KMS-11 (cell line): ENCODE measurements around the gene ZXDC.

Experiments
- H2AFZ ChIP-seq: fragments of 200-600 bp; sonication (generic); 2 replicates; pipeline ENCODE4 v1.6.1; 2016; ENCODE audit warnings: antibody characterized with exemption, mixed run types, low read depth
- H3K27ac ChIP-seq: fragments of 200-600 bp; sonication (generic); 2 replicates; pipeline ENCODE4 v1.6.1; 2016; ENCODE audit warnings: mild to moderate bottlenecking, mixed run types
- H3K27me3 ChIP-seq: fragments of 200-600 bp; sonication (generic); 2 replicates; pipeline ENCODE4 v1.6.1; 2017; ENCODE audit warnings: mild to moderate bottlenecking, low read depth, mixed run types, moderate library complexity; ENCODE audit not compliant: insufficient read depth
- H3K36me3 ChIP-seq: fragments of 200-600 bp; sonication (generic); 2 replicates; pipeline ENCODE4 v1.6.1; 2017; ENCODE audit warnings: mild to moderate bottlenecking, mixed run types; ENCODE audit not compliant: insufficient read depth
- H3K4me1 ChIP-seq: fragments of 200-600 bp; sonication (generic); 2 replicates; pipeline ENCODE4 v1.6.1; 2016; ENCODE audit warnings: mild to moderate bottlenecking, low read depth, mixed run types; ENCODE audit not compliant: poor library complexity, severe bottlenecking
- H3K4me2 ChIP-seq: fragments of 200-600 bp; sonication (generic); 2 replicates; pipeline ENCODE4 v1.7.0; 2016; ENCODE audit warnings: mild to moderate bottlenecking, mixed run types
- H3K4me3 ChIP-seq: fragments of 200-600 bp; sonication (generic); IDR thresholded peaks from 2 replicates; pipeline ENCODE4 v1.6.1; 2017; ENCODE audit warnings: low read depth, low read length, mixed read lengths; ENCODE audit not compliant: insufficient read depth
- H3K79me2 ChIP-seq: fragments of 200-600 bp; sonication (generic); 2 replicates; pipeline ENCODE4 v1.6.1; 2016; ENCODE audit warnings: low read depth, mixed run types; ENCODE audit not compliant: insufficient read depth
- H3K9ac ChIP-seq: fragments of 200-600 bp; sonication (generic); 2 replicates; pipeline ENCODE4 v1.6.1; 2016; ENCODE audit warnings: mild to moderate bottlenecking, mixed run types
- H4K20me1 ChIP-seq: fragments of 200-600 bp; sonication (generic); 2 replicates; pipeline ENCODE4 v1.6.1; 2016; ENCODE audit warnings: mild to moderate bottlenecking, mixed run types; ENCODE audit not compliant: insufficient read depth
- TF ChIP-seq, protein P1 (sequence below): fragments of 200-600 bp; sonication (generic); conservative IDR thresholded peaks from 2 replicates; pipeline ENCODE4 v1.6.1; 2017; ENCODE audit warnings: low read depth, mild to moderate bottlenecking, antibody characterized with exemption, low read length, moderate library complexity, mixed read lengths

Gene ZXDC

DNA sequence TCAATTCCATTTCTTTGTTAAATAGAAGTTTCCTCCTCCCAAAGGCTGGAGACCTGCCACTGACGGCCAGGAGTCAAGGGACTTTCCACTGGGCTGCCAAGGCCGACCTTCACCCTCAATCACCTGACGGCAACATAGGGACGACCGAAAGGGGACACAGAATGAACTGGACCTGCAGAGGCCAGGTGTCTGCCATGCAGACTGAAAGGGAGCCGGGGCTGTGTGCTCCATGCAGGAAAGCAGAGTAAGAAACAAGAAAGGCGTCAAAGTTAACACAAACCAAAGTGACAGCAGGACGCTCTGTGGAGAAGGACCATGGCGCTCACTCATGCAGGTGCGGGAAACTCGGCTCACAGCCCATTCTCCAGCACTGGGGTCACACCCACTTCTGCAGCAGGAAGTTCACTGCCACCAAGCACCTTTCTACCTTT, 26.1 kb downstream of the ZXDC start:
- TF ChIP-seq, protein P1, sequence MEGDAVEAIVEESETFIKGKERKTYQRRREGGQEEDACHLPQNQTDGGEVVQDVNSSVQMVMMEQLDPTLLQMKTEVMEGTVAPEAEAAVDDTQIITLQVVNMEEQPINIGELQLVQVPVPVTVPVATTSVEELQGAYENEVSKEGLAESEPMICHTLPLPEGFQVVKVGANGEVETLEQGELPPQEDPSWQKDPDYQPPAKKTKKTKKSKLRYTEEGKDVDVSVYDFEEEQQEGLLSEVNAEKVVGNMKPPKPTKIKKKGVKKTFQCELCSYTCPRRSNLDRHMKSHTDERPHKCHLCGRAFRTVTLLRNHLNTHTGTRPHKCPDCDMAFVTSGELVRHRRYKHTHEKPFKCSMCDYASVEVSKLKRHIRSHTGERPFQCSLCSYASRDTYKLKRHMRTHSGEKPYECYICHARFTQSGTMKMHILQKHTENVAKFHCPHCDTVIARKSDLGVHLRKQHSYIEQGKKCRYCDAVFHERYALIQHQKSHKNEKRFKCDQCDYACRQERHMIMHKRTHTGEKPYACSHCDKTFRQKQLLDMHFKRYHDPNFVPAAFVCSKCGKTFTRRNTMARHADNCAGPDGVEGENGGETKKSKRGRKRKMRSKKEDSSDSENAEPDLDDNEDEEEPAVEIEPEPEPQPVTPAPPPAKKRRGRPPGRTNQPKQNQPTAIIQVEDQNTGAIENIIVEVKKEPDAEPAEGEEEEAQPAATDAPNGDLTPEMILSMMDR, result no peak
- Histone ChIP-seq H3K27me3 (no peaks in the 10 kb centered on the region), H3K9ac (no peak overlapping the region), H3K4me2 (no peak overlapping the region), H2AFZ (no peak overlapping the region), H3K4me1 (no peaks in the 10 kb centered on the region), H3K27ac (no peak overlapping the region), H3K4me3 (no peak overlapping the region), H4K20me1 (no peaks in the 10 kb centered on the region), H3K79me2 (no peaks in the 10 kb centered on the region), H3K36me3 (no peaks in the 10 kb centered on the region)

- H3K4me1 ChIP-seq, result no peaks in the 10 kb centered on the region
- no peak overlapping the region for H3K27ac ChIP-seq
- no peak overlapping the region for H3K9ac ChIP-seq
- H3K4me3 ChIP-seq, result no peak overlapping the region
- no peak overlapping the region for H2AFZ ChIP-seq
- TF ChIP-seq, protein P1, result no peak
- H3K36me3 ChIP-seq, result no peaks in the 10 kb centered on the region
- H4K20me1 ChIP-seq, result no peaks in the 10 kb centered on the region
- no peaks in the 10 kb centered on the region for H3K27me3 ChIP-seq
- H3K4me2 ChIP-seq, result no peak overlapping the region
- H3K79me2 ChIP-seq, result no peaks in the 10 kb centered on the region
Measured at GRCh38 chr3:126448893-126449180, 26.9 kb downstream of the ZXDC start.

- Histone ChIP-seq H3K4me3 (no peak overlapping the region), H3K9ac (no peak overlapping the region), H3K27me3 (no peaks in the 10 kb centered on the region), H2AFZ (no peak overlapping the region), H3K4me2 (no peak overlapping the region), H3K36me3 (no peaks in the 10 kb centered on the region), H3K79me2 (no peaks in the 10 kb centered on the region), H3K27ac (no peak overlapping the region), H4K20me1 (no peaks in the 10 kb centered on the region), H3K4me1 (no peaks in the 10 kb centered on the region)
- TF ChIP-seq, protein P1, result no peak
Measured at GRCh38 chr3:126448136-126448892, 27.4 kb downstream of the ZXDC start.

- Histone ChIP-seq H3K36me3 (no peaks in the 10 kb centered on the region), H3K9ac (no peak overlapping the region), H2AFZ (no peak overlapping the region), H3K4me3 (no peak overlapping the region), H4K20me1 (no peaks in the 10 kb centered on the region), H3K27ac (no peak overlapping the region), H3K27me3 (no peaks in the 10 kb centered on the region), H3K79me2 (no peaks in the 10 kb centered on the region), H3K4me1 (no peaks in the 10 kb centered on the region), H3K4me2 (no peak overlapping the region)
- TF ChIP-seq, protein P1, result no peak
Measured at GRCh38 chr3:126447456-126448106, 28.1 kb downstream of the ZXDC start.
